ENCODE data around the gene C1orf105. TPM values are rescaled to one million over a fixed set of nuclear protein-coding genes. Genes with fewer than 3 reads are reported as not detected.

C1orf105 gene
- total RNA-seq, 1 donor from 2014 or later = not detected

- no peaks in the 10 kb centered on the region for H3K36me3 Mint-ChIP-seq (ENCODE audit: low read depth)
- TF ChIP-seq CTCF (IDR thresholded peaks at IDR 0.05) = no peak
- no peak overlapping the region for H3K4me3 Mint-ChIP-seq (ENCODE audit: unreplicated experiment)
- no peaks in the 10 kb centered on the region for H3K9me3 Mint-ChIP-seq (ENCODE audit: low read depth)
- DNase-seq (ENCODE audit: low spot score) = no peak
- no peaks in the 10 kb centered on the region for H3K4me1 Mint-ChIP-seq (ENCODE audit: low read depth)
- no peaks in the 10 kb centered on the region for H3K27me3 Mint-ChIP-seq (ENCODE audit: low read depth)
- H3K27ac Mint-ChIP-seq (ENCODE audit: unreplicated experiment) = no peak overlapping the region
Observed at GRCh38 chr1:172470149-172470548, 49.7 kb downstream of the C1orf105 start.

GRCh38 chr1:172471666-172472065 is 51.2 kb downstream of the C1orf105 start:
- no peak for TF ChIP-seq CTCF (IDR thresholded peaks at IDR 0.05)
- Mint-ChIP-seq H3K9me3 (ENCODE audit: low read depth) (no peaks in the 10 kb centered on the region), H3K4me1 (ENCODE audit: low read depth) (no peaks in the 10 kb centered on the region), H3K4me3 (ENCODE audit: unreplicated experiment) (no peak overlapping the region), H3K27ac (ENCODE audit: unreplicated experiment) (no peak overlapping the region), H3K36me3 (ENCODE audit: low read depth) (no peaks in the 10 kb centered on the region), H3K27me3 (ENCODE audit: low read depth) (no peaks in the 10 kb centered on the region)
- DNase-seq (ENCODE audit: low spot score) = no peak

GRCh38 chr1:172472495-172472894 is 52.0 kb downstream of the C1orf105 start:
- no peaks in the 10 kb centered on the region for H3K9me3 Mint-ChIP-seq (ENCODE audit: low read depth)
- no peak overlapping the region for H3K4me3 Mint-ChIP-seq (ENCODE audit: unreplicated experiment)
- H3K27me3 Mint-ChIP-seq (ENCODE audit: low read depth) = no peaks in the 10 kb centered on the region
- TF ChIP-seq CTCF (IDR thresholded peaks at IDR 0.05) = no peak
- H3K27ac Mint-ChIP-seq (ENCODE audit: unreplicated experiment) = no peak overlapping the region
- no peaks in the 10 kb centered on the region for H3K4me1 Mint-ChIP-seq (ENCODE audit: low read depth)
- DNase-seq (ENCODE audit: low spot score) = no peak
- H3K36me3 Mint-ChIP-seq (ENCODE audit: low read depth) = no peaks in the 10 kb centered on the region

GRCh38 chr1:172473302-172473701 is 52.8 kb downstream of the C1orf105 start:
- no peaks in the 10 kb centered on the region for H3K4me1 Mint-ChIP-seq (ENCODE audit: low read depth)
- H3K4me3 Mint-ChIP-seq (ENCODE audit: unreplicated experiment) = no peak overlapping the region

GRCh38 chr1:172473842-172474241 is 53.4 kb downstream of the C1orf105 start:
- Mint-ChIP-seq H3K9me3 (ENCODE audit: low read depth) (no peaks in the 10 kb centered on the region), H3K27me3 (ENCODE audit: low read depth) (no peaks in the 10 kb centered on the region), H3K4me3 (ENCODE audit: unreplicated experiment) (no peak overlapping the region), H3K36me3 (ENCODE audit: low read depth) (no peaks in the 10 kb centered on the region), H3K27ac (ENCODE audit: unreplicated experiment) (no peak overlapping the region), H3K4me1 (ENCODE audit: low read depth) (no peaks in the 10 kb centered on the region)
- DNase-seq (ENCODE audit: low spot score) = no peak
- no peak for TF ChIP-seq CTCF (IDR thresholded peaks at IDR 0.05)

More at GRCh38 chr1:172473302-172473701, 52.8 kb downstream of the C1orf105 start:
- Mint-ChIP-seq H3K27me3 (ENCODE audit: low read depth) (no peaks in the 10 kb centered on the region), H3K27ac (ENCODE audit: unreplicated experiment) (no peak overlapping the region), H3K9me3 (ENCODE audit: low read depth) (no peaks in the 10 kb centered on the region), H3K36me3 (ENCODE audit: low read depth) (no peaks in the 10 kb centered on the region)
- DNase-seq (ENCODE audit: low spot score) = no peak
- no peak for TF ChIP-seq CTCF (IDR thresholded peaks at IDR 0.05)

Measured in chondrocyte (in vitro differentiated cells).